Neuronal stem cell (in vitro differentiated cells): Measurements from ENCODE around the gene WWOX.

Experiments used
- DNase-seq: peaks from one replicate; pipeline ENCODE4 v3.0.0-alpha.2; 2013; ENCODE audit warnings: low spot score
- H2AFZ ChIP-seq: one replicate; pipeline ENCODE4 v1.6.1; 2013; ENCODE audit warnings: mild to moderate bottlenecking, low read length, inconsistent platforms
- H2AK5ac ChIP-seq: 2 replicates; pipeline ENCODE4 v1.6.1; 2013; ENCODE audit warnings: low read depth, mild to moderate bottlenecking, inconsistent platforms, low read length, moderate library complexity, mixed read lengths
- H2BK120ac ChIP-seq: 2 replicates; pipeline ENCODE4 v1.6.1; 2013; ENCODE audit warnings: low read depth, mild to moderate bottlenecking, inconsistent platforms, low read length, moderate library complexity, mixed read lengths
- H2BK12ac ChIP-seq: one replicate; pipeline ENCODE4 v1.6.1; 2013; ENCODE audit warnings: low read length, inconsistent platforms
- H2BK15ac ChIP-seq: 2 replicates; pipeline ENCODE4 v1.6.1; 2013; ENCODE audit warnings: mild to moderate bottlenecking, low read length, inconsistent platforms, mixed read lengths
- H2BK5ac ChIP-seq: one replicate; pipeline ENCODE4 v1.6.1; 2013; ENCODE audit warnings: inconsistent platforms, mild to moderate bottlenecking, low read length, moderate library complexity
- H3K14ac ChIP-seq: one replicate; pipeline ENCODE4 v1.6.1; 2013; ENCODE audit warnings: low read length, inconsistent platforms
- H3K18ac ChIP-seq: 2 replicates; pipeline ENCODE4 v1.6.1; 2013; ENCODE audit warnings: low read length, inconsistent platforms
- H3K23ac ChIP-seq: 2 replicates; pipeline ENCODE4 v1.6.1; 2013; ENCODE audit warnings: low read depth, mild to moderate bottlenecking, mixed read lengths, low read length, inconsistent platforms; ENCODE audit not compliant: poor library complexity
- H3K27ac ChIP-seq: replicated peaks from 3 replicates; pipeline ENCODE4 v1.5.1; 2013; ENCODE audit warnings: low read length, inconsistent platforms
- H3K27me3 ChIP-seq, 3 experiments: 2 replicates each; pipeline ENCODE4 v1.6.1; 2013; ENCODE audit warnings: low read length in 3 of 3, mild to moderate bottlenecking in 2 of 3, inconsistent platforms in 1 of 3, low read depth in 1 of 3, mixed read lengths in 1 of 3, moderate library complexity in 1 of 3; ENCODE audit not compliant: control insufficient read depth in 3 of 3, insufficient read depth in 3 of 3
- H3K36me3 ChIP-seq, 2 donors: replicated peaks in 1 of 2; 2 replicates each; pipeline ENCODE4 v1.6.1; 2013; ENCODE audit warnings: low read length in 2 of 2; ENCODE audit not compliant: control insufficient read depth in 2 of 2, insufficient read depth in 2 of 2
- H3K4ac ChIP-seq: 2 replicates; pipeline ENCODE4 v1.6.1; 2013; ENCODE audit warnings: inconsistent platforms, mild to moderate bottlenecking, low read length, moderate library complexity
- H3K4me1 ChIP-seq, 2 donors: 1 replicate in 1 of 2; 2 replicates in 1 of 2; pipeline ENCODE4 v1.6.1; 2013; ENCODE audit warnings: low read length in 2 of 2, low read depth in 1 of 2; ENCODE audit not compliant: control insufficient read depth in 2 of 2, insufficient read depth in 1 of 2
- H3K4me2 ChIP-seq: one replicate; pipeline ENCODE4 v1.6.1; 2013; ENCODE audit warnings: mild to moderate bottlenecking, low read length, inconsistent platforms; ENCODE audit not compliant: insufficient read depth, poor library complexity, severe bottlenecking
- H3K4me3 ChIP-seq, 2 donors: 2 replicates each; pipeline ENCODE4 v1.5.1; 2013; ENCODE audit warnings: low read length in 2 of 2, mild to moderate bottlenecking in 2 of 2, inconsistent platforms in 1 of 2, moderate library complexity in 1 of 2
- H3K79me1 ChIP-seq: one replicate; pipeline ENCODE4 v1.6.1; 2013; ENCODE audit warnings: low read depth, mild to moderate bottlenecking, inconsistent platforms, low read length, moderate library complexity
- H3K9ac ChIP-seq: one replicate; pipeline ENCODE4 v1.6.1; 2013; ENCODE audit warnings: mild to moderate bottlenecking, low read depth, low read length, inconsistent platforms; ENCODE audit not compliant: poor library complexity
- H3K9me3 ChIP-seq, 2 donors: replicated peaks in 1 of 2; 2 replicates each; pipeline versions ENCODE3 to v1.6.1; 2013; ENCODE audit warnings: low read length in 2 of 2, mild to moderate bottlenecking in 2 of 2, inconsistent platforms in 1 of 2, low read depth in 1 of 2, mixed read lengths in 1 of 2, moderate library complexity in 1 of 2; ENCODE audit not compliant: control insufficient read depth in 2 of 2, insufficient read depth in 1 of 2
- H4K8ac ChIP-seq: one replicate; pipeline ENCODE4 v1.6.1; 2013; ENCODE audit warnings: low read depth, mild to moderate bottlenecking, inconsistent platforms, low read length, moderate library complexity
- H4K91ac ChIP-seq: one replicate; pipeline ENCODE4 v1.6.1; 2013; ENCODE audit warnings: low read length, low read depth, mild to moderate bottlenecking, inconsistent platforms; ENCODE audit not compliant: poor library complexity
- WGBS, 2 donors: extraction: QIAGEN DNeasy Blood & Tissue Kit; methylation state at CpG; one replicate each; pipeline ENCODE4 v1.1.7; 2013; ENCODE audit warnings: missing lambda C conversion rate in 2 of 2, mixed read lengths in 1 of 2; ENCODE audit not compliant: insufficient read length in 2 of 2, insufficient replicate concordance in 1 of 2; ENCODE audit errors: extremely low coverage in 2 of 2; 5-methylcytosine and 5-hydroxymethylcytosine counted together

The WWOX gene

GRCh38 chr16:78326731-78327130 lies 227.3 kb downstream of the WWOX start:
- H3K27ac ChIP-seq = no peak overlapping the region
- no peaks in the 10 kb centered on the region for H3K9me3 ChIP-seq
- no peak for DNase-seq
- no peak overlapping the region for H2BK120ac ChIP-seq
- H3K4ac ChIP-seq = no peak overlapping the region
- H3K4me3 ChIP-seq = no peak overlapping the region
- no peak overlapping the region for H2AFZ ChIP-seq
- no peak overlapping the region for H2BK15ac ChIP-seq
- no CpG with 5 or more reads among the region's 3 CpGs for WGBS, 2 donors
- no peak overlapping the region for H3K4me2 ChIP-seq
- H2BK12ac ChIP-seq = no peak overlapping the region
- H3K27me3 ChIP-seq = no peaks in the 10 kb centered on the region
- no peak overlapping the region for H2BK5ac ChIP-seq
- H3K14ac ChIP-seq = no peak overlapping the region
- H3K9ac ChIP-seq = no peak overlapping the region
- H3K18ac ChIP-seq = no peak overlapping the region
- H4K8ac ChIP-seq = no peak overlapping the region
- no peak overlapping the region for H4K91ac ChIP-seq
- H3K36me3 ChIP-seq = no peaks in the 10 kb centered on the region
- H3K79me1 ChIP-seq = no peaks in the 10 kb centered on the region
- H2AK5ac ChIP-seq = no peak overlapping the region
- H3K4me1 ChIP-seq = peaks cover 8 to 10% of the 10 kb centered on the region in 2 donors
- no peak overlapping the region for H3K23ac ChIP-seq

GRCh38 chr16:78331731-78332130 lies 232.3 kb downstream of the WWOX start:
- no peak overlapping the region for H2BK120ac ChIP-seq

GRCh38 chr16:78333808-78334207 lies 234.4 kb downstream of the WWOX start:
- H3K9me3 ChIP-seq = peaks cover 0 to 2% of the 10 kb centered on the region in 2 donors
- no peak for DNase-seq
- H3K18ac ChIP-seq = no peak overlapping the region
- H2AK5ac ChIP-seq = no peak overlapping the region
- H3K4me2 ChIP-seq = no peak overlapping the region
- no peak overlapping the region for H2BK12ac ChIP-seq
- no peak overlapping the region for H3K4ac ChIP-seq
- H2BK5ac ChIP-seq = no peak overlapping the region
- no peak overlapping the region for H4K8ac ChIP-seq
- H3K79me1 ChIP-seq = no peaks in the 10 kb centered on the region
- H3K23ac ChIP-seq = no peak overlapping the region
- no peak overlapping the region for H2BK120ac ChIP-seq
- no peak overlapping the region for H2AFZ ChIP-seq
- H3K9ac ChIP-seq = no peak overlapping the region
- WGBS, 2 donors = no CpG with 5 or more reads among the region's 5 CpGs
- no peak overlapping the region for H3K4me3 ChIP-seq
- H3K27me3 ChIP-seq = no peaks in the 10 kb centered on the region
- no peak overlapping the region for H4K91ac ChIP-seq
- H3K14ac ChIP-seq = no peak overlapping the region
- no peaks in the 10 kb centered on the region for H3K36me3 ChIP-seq
- H3K4me1 ChIP-seq = no peaks in the 10 kb centered on the region
- H2BK15ac ChIP-seq = no peak overlapping the region
- no peak overlapping the region for H3K27ac ChIP-seq

More at GRCh38 chr16:78331731-78332130, 232.3 kb downstream of the WWOX start:
- Histone ChIP-seq H2AFZ (no peak overlapping the region), H2BK15ac (no peak overlapping the region), H3K9ac (no peak overlapping the region), H2AK5ac (no peak overlapping the region), H3K79me1 (no peaks in the 10 kb centered on the region), H3K23ac (no peak overlapping the region), H4K8ac (no peak overlapping the region), H3K4me3 (no peak overlapping the region), H3K36me3 (no peaks in the 10 kb centered on the region), H3K27ac (no peak overlapping the region), H2BK5ac (no peak overlapping the region), H2BK12ac (no peak overlapping the region), H4K91ac (no peak overlapping the region), H3K4me2 (no peak overlapping the region), H3K4me1 (no peaks in the 10 kb centered on the region), H3K4ac (no peak overlapping the region), H3K14ac (no peak overlapping the region), H3K27me3 (no peaks in the 10 kb centered on the region), H3K18ac (no peak overlapping the region), H3K9me3 (peaks cover 0 to 2% of the 10 kb centered on the region in 2 donors)
- WGBS, 2 donors = no CpG with 5 or more reads among the region's 4 CpGs
- no peak for DNase-seq

- Histone ChIP-seq H3K27me3 (no peaks in the 10 kb centered on the region), H2AFZ (no peak overlapping the region), H3K14ac (no peak overlapping the region), H3K36me3 (no peaks in the 10 kb centered on the region), H3K4me3 (no peak overlapping the region), H3K9ac (no peak overlapping the region), H4K91ac (no peak overlapping the region), H3K9me3 (peaks cover 0 to 11% of the 10 kb centered on the region in 2 donors), H3K18ac (no peak overlapping the region), H2BK12ac (no peak overlapping the region), H2BK120ac (no peak overlapping the region), H3K4me2 (no peak overlapping the region), H4K8ac (no peak overlapping the region), H2BK5ac (no peak overlapping the region), H3K79me1 (no peaks in the 10 kb centered on the region), H2AK5ac (no peak overlapping the region), H3K4ac (no peak overlapping the region), H2BK15ac (no peak overlapping the region), H3K27ac (no peak overlapping the region), H3K4me1 (no peaks in the 10 kb centered on the region), H3K23ac (no peak overlapping the region)
- DNase-seq = no peak
- no CpG with 5 or more reads among the region's 1 CpG for WGBS, 2 donors
Measured at GRCh38 chr16:78340590-78340989, 241.1 kb downstream of the WWOX start.
